Measurements from ENCODE around the gene STXBP5. TPM values are rescaled to one million over a fixed set of nuclear protein-coding genes. Genes with fewer than 3 reads are reported as not detected.
A peak's percentile ranks its signal among the peaks of the same experiment; 100 is the strongest.

STXBP5 gene
- total RNA-seq, 4 donors from 2014 or later, result 20.8 to 34.4 (median 23.1) TPM

DNA sequence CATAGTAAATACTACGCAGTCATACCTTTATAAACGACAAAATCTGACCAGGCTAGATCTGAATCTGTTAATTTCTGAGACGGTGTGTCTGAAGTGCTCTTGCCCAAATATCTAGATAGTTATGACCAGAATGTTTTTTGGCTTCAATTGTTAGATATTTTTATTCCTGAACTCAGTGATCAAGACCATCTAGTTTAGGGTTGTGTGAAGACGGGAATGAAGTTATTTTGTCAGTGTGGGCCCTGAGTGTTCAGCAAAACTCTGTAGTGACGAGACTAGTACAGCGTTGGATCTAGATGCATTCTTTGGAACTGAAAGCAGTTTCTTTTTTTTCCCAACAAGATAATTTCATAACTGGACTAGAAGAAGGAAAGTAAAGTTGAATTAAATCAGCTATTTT lies 3.1 kb downstream of the STXBP5 start:
- Histone ChIP-seq H3K36me3 (no peaks in the 10 kb centered on the region), H3K9me3 (no peaks in the 10 kb centered on the region), H3K27ac (peak overlapping the region; percentile 31 to 52 (median 50)), H3K4me1 (peaks cover 0 to 40% (median 0%) of the 10 kb centered on the region in 3 donors), H3K4me3 (peak overlapping the region in 1 of 2 donors; percentile 15), H3K27me3 (no peaks in the 10 kb centered on the region)
- no peak for ATAC-seq
- WGBS, 2 donors (ENCODE audit: low coverage in 1 of 2), result 57 to 60% methylated on average over 6 of the region's 6 CpGs
- TF ChIP-seq EP300 (IDR thresholded peaks at IDR 0.05) (no peak), POLR2A (IDR thresholded peaks at IDR 0.05) (no peak), POLR2AphosphoS5 (IDR thresholded peaks at IDR 0.05) (peak; percentile 22), CTCF (IDR thresholded peaks at IDR 0.05) (no peak)

- no peaks in the 10 kb centered on the region for H3K9me3 ChIP-seq
- H3K27me3 ChIP-seq, result no peaks in the 10 kb centered on the region
- H3K4me3 ChIP-seq, result peak overlapping the region in 1 of 2 donors; percentile 15
- 87 to 98% methylated on average over 4 of the region's 4 CpGs for WGBS, 2 donors (ENCODE audit: low coverage in 1 of 2)
- H3K27ac ChIP-seq, result peak overlapping the region in 3 of 4 donors; percentile 31 to 52 (median 49)
- H3K4me1 ChIP-seq, result peaks cover 0 to 40% (median 0%) of the 10 kb centered on the region in 3 donors
- H3K36me3 ChIP-seq, result no peaks in the 10 kb centered on the region
- TF ChIP-seq CTCF (IDR thresholded peaks at IDR 0.05) (no peak), POLR2A (IDR thresholded peaks at IDR 0.05) (no peak), EP300 (IDR thresholded peaks at IDR 0.05) (no peak), POLR2AphosphoS5 (IDR thresholded peaks at IDR 0.05) (no peak)
- ATAC-seq, result no peak
These were observed 3.9 kb downstream of the STXBP5 start for GRCh38 chr6:147207837-147208754.

DNA sequence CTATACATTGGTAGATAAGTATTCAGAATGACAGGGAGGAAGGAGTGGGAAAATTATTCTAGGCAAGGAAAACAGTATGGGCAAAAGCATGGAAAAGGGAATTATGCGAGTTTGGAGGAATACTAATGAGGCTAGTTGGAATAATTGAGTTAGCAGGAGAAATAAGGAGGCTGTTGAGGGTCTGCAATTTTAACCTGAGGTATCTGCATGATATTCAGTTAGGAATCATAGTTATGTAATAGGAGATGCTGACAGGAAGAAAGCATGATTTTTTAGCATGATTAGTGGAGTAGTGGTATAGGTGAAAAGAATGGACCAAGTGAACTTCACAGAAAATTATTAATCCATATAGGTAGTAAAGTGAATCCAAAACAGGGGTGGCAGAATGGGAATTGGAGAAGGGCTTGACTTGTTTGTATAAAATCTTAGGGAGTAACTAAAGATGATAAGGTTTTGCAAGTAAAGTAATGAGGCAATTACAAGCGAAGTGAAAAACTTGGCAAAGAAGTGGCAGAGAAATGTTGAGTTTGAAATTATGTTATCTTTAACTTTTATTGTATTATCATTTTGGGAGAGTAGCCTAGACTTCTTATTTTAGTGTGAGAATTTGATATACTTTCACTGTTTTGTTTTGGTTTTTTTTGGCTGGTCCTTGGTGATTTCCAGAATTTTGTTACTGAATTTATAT lies 5.7 kb downstream of the STXBP5 start:
- peaks cover 0 to 39% (median 0%) of the 10 kb centered on the region in 3 donors for H3K4me1 ChIP-seq

DNA sequence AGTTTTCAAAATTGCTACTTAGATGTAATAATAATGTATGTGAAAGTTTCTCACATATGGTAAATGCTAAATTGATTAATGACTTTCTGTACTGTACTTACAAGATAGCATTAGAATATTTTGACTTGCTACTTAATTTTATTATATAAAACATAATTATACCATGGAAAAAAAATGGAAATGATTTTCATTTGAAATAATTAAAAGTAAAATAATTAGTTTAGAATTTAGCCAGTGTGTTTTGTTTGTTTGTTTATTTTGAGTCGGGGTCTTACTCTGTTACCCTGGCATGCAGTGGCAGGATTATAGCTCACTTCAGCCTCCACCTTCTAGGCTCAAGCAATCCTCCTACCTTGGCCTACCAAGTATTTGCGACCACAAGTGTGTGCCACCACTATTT lies 7.1 kb downstream of the STXBP5 start:
- H3K4me1 ChIP-seq, result peaks cover 0 to 24% (median 0%) of the 10 kb centered on the region in 3 donors
- H3K9me3 ChIP-seq, result no peaks in the 10 kb centered on the region
- no peak overlapping the region for H3K4me3 ChIP-seq
- H3K27ac ChIP-seq, result no peak overlapping the region
- ATAC-seq, result no peak
- 79 to 92% methylated on average over 2 of the region's 2 CpGs for WGBS, 2 donors (ENCODE audit: low coverage in 1 of 2)
- TF ChIP-seq CTCF (IDR thresholded peaks at IDR 0.05) (no peak), POLR2A (IDR thresholded peaks at IDR 0.05) (no peak), POLR2AphosphoS5 (IDR thresholded peaks at IDR 0.05) (no peak), EP300 (IDR thresholded peaks at IDR 0.05) (no peak)
- H3K27me3 ChIP-seq, result no peaks in the 10 kb centered on the region
- H3K36me3 ChIP-seq, result no peaks in the 10 kb centered on the region

More for the DNA sequence above, 5.7 kb downstream of the STXBP5 start:
- no peak for TF ChIP-seq CTCF (IDR thresholded peaks at IDR 0.05)
- TF ChIP-seq POLR2A (IDR thresholded peaks at IDR 0.05), result no peak
- TF ChIP-seq EP300 (IDR thresholded peaks at IDR 0.05), result no peak
- TF ChIP-seq POLR2AphosphoS5 (IDR thresholded peaks at IDR 0.05), result no peak
- Histone ChIP-seq H3K36me3 (no peaks in the 10 kb centered on the region), H3K9me3 (no peaks in the 10 kb centered on the region), H3K27ac (no peak overlapping the region), H3K27me3 (no peaks in the 10 kb centered on the region), H3K4me3 (no peak overlapping the region)
- 90 to 95% methylated on average over 2 of the region's 2 CpGs for WGBS, 2 donors (ENCODE audit: low coverage in 1 of 2)
- no peak for ATAC-seq
